PC-3 (cell line): ENCODE data around the gene WDR88. TPM values are rescaled to one million over a fixed set of nuclear protein-coding genes. Genes with fewer than 3 reads are reported as not detected.

Experiments used
- ATAC-seq: fragments of 200-7000 bp; cut with Tn5 transposase; 2 replicates; pipeline ENCODE4 v1.9.1; 2020; ENCODE audit warnings: mild to moderate bottlenecking, moderate library complexity
- BruUV-seq: library from RNA; stranded (reverse); fragments of 400-500 nt; replicated peaks from 2 replicates; lab custom pipeline; 2021; lab: Mats Ljungman, UMichigan
- CTCF ChIA-PET: fragments of 300-600 bp; sonication (Branson Sonifier 250); formaldehyde crosslinking; loops from one replicate; lab custom pipeline; 2022; ENCODE audit warnings: antibody characterized with exemption; lab: Charles Lee
- POLR2A ChIA-PET: fragments of 300-600 bp; sonication (Branson Sonifier 250); formaldehyde crosslinking; loops from one replicate; lab custom pipeline; 2022; ENCODE audit warnings: antibody characterized with exemption; ENCODE audit not compliant: unreplicated experiment; lab: Charles Lee
- DNase-seq: peaks from one replicate; pipeline ENCODE4 v3.0.0-alpha.2; 2015
- H2AFZ ChIP-seq: fragments of 300-600 bp; sonication (generic); 2 replicates; pipeline ENCODE4 v1.6.0; 2016; ENCODE audit warnings: antibody characterized with exemption, low read length
- H3F3A ChIP-seq: fragments of 300-600 bp; sonication (generic); one replicate; pipeline ENCODE4 v1.6.0; 2017; ENCODE audit warnings: antibody characterized with exemption, low read length, control low read depth, mild to moderate bottlenecking; ENCODE audit not compliant: unreplicated experiment
- H3K27ac ChIP-seq: fragments of 300-600 bp; sonication (generic); 2 replicates; pipeline ENCODE4 v1.5.1; 2016; ENCODE audit warnings: mild to moderate bottlenecking, low read length
- H3K27me3 ChIP-seq: fragments of 300-600 bp; sonication (generic); 2 replicates; pipeline ENCODE4 v1.6.1; 2016; ENCODE audit warnings: low read length, mixed read lengths
- H3K36me3 ChIP-seq: fragments of 300-600 bp; sonication (generic); 2 replicates; pipeline ENCODE4 v1.6.1; 2016; ENCODE audit warnings: low read depth, mixed run types, low read length, mixed read lengths
- H3K4me1 ChIP-seq: fragments of 300-600 bp; sonication (generic); 2 replicates; pipeline ENCODE4 v1.5.1; 2016; ENCODE audit warnings: low read length; ENCODE audit not compliant: insufficient read depth
- H3K4me2 ChIP-seq: fragments of 300-600 bp; sonication (generic); 2 replicates; pipeline ENCODE4 v1.6.0; 2016; ENCODE audit warnings: low read length
- H3K4me3 ChIP-seq: fragments of 300-600 bp; sonication (generic); 2 replicates; pipeline ENCODE4 v1.5.1; 2016; ENCODE audit warnings: mild to moderate bottlenecking, low read length, mixed read lengths
- H3K79me2 ChIP-seq: fragments of 300-600 bp; sonication (generic); 2 replicates; pipeline ENCODE4 v1.6.1; 2017; ENCODE audit warnings: low read length, mixed read lengths
- H3K9ac ChIP-seq: fragments of 300-600 bp; sonication (generic); 2 replicates; pipeline ENCODE4 v1.6.0; 2016; ENCODE audit warnings: mild to moderate bottlenecking, low read length
- H3K9me2 ChIP-seq: fragments of 300-600 bp; sonication (generic); replicated peaks from 2 replicates; pipeline ENCODE4 v1.6.1; 2016; ENCODE audit warnings: mixed run types, low read length, mixed read lengths
- H3K9me3 ChIP-seq: fragments of 300-600 bp; sonication (generic); 2 replicates; pipeline ENCODE4 v1.6.1; 2016; ENCODE audit warnings: low read length, mixed read lengths
- H4K20me1 ChIP-seq: fragments of 300-600 bp; sonication (generic); 2 replicates; pipeline ENCODE4 v1.6.1; 2016; ENCODE audit warnings: low read length, mixed read lengths
- EZH2 ChIP-seq: fragments of 300-600 bp; sonication (generic); IDR thresholded peaks from one replicate; pipeline ENCODE4 v1.6.1; 2017; ENCODE audit warnings: antibody characterized with exemption, mild to moderate bottlenecking, low read length; ENCODE audit not compliant: unreplicated experiment
- EZH2phosphoT487 ChIP-seq: fragments of 300-600 bp; sonication (generic); IDR thresholded peaks from 2 replicates; pipeline ENCODE4 v1.6.1; 2018; ENCODE audit warnings: mild to moderate bottlenecking, antibody characterized with exemption, low read length, borderline replicate concordance
- intact Hi-C: fragments of 100-400 bp; cut with micrococcal nuclease; formaldehyde crosslinking; loops from 2 replicates; pipeline ENCODE4 v1.9.0; 2023
- total RNA-seq: library from RNA; depleted of rRNA; stranded (reverse); fragments of >200 nt; gene quantifications from 2 replicates; pipeline ENCODE4 v1.2.3, GENCODE V29; 2014
- TF ChIP-seq, protein P1 (sequence below): fragments of 300-600 bp; sonication (generic); conservative IDR thresholded peaks from 2 replicates; pipeline ENCODE4 v1.5.1; 2017; ENCODE audit warnings: antibody characterized with exemption, low read depth, mild to moderate bottlenecking, low read length

Gene WDR88
- total RNA-seq, 1 experiment from 2014 or later: not detected

DNA sequence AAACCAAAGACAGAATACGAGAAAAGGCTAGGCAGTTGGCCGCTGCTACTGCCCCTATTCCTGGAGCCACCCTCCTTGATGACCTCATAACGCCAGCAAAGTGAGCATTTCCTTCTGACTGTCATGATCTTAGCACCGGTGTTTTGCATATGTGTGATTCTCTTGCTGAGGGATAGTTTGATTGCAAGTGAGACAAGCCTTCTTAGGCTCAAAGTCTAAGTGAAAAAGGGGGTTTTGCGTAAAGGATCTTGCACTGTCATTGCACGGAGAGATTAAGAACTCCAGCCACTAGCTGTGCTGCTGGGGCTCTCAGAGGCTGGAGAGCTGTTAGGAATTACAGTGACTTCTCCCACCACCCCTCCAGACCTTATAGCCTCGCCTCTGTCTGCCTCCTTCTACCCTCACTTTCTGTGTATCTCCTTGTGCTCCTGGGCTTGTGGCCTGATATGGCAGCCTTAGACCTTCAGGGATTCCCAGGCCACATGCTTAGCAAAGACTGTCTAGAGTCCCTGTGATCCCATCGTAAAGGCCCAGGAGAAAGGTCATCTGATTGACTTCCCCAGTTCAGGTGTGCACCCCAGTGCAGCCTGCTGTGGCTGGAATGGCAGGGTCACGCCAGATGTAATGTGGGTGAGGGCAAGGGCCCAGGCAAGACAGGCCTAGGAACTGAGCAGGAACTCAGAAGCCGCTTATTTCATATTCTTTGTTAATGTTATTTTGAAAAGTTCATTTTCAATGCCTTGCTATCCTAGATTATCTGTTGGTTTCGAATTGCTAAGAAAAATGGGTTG lies 38.3 kb upstream of the WDR88 start:
- peaks cover 15% of the 10 kb centered on the region for H3K4me1 ChIP-seq
- no peak for TF ChIP-seq EZH2
- TF ChIP-seq EZH2phosphoT487: no peak
- TF ChIP-seq, protein P1, sequence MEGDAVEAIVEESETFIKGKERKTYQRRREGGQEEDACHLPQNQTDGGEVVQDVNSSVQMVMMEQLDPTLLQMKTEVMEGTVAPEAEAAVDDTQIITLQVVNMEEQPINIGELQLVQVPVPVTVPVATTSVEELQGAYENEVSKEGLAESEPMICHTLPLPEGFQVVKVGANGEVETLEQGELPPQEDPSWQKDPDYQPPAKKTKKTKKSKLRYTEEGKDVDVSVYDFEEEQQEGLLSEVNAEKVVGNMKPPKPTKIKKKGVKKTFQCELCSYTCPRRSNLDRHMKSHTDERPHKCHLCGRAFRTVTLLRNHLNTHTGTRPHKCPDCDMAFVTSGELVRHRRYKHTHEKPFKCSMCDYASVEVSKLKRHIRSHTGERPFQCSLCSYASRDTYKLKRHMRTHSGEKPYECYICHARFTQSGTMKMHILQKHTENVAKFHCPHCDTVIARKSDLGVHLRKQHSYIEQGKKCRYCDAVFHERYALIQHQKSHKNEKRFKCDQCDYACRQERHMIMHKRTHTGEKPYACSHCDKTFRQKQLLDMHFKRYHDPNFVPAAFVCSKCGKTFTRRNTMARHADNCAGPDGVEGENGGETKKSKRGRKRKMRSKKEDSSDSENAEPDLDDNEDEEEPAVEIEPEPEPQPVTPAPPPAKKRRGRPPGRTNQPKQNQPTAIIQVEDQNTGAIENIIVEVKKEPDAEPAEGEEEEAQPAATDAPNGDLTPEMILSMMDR: no peak
- H2AFZ ChIP-seq: no peak overlapping the region
- H3K36me3 ChIP-seq: peaks cover 7% of the 10 kb centered on the region; the same call in 1 of the 2 replicates
- no peaks in the 10 kb centered on the region for H3K9me2 ChIP-seq
- H3K4me2 ChIP-seq: no peak overlapping the region
- no peak overlapping the region for H3K27ac ChIP-seq
- BruUV-seq: no TSS peak
- H3K4me3 ChIP-seq: no peak overlapping the region
- no peaks in the 10 kb centered on the region for H3K79me2 ChIP-seq
- H3F3A ChIP-seq: no peaks in the 10 kb centered on the region
- H3K9me3 ChIP-seq: no peaks in the 10 kb centered on the region
- ChIA-PET CTCF (no interaction called here), POLR2A (no interaction called here)
- intact Hi-C loops: no loop called here
- H3K27me3 ChIP-seq: no peaks in the 10 kb centered on the region
- H3K9ac ChIP-seq: no peak overlapping the region
- H4K20me1 ChIP-seq: no peaks in the 10 kb centered on the region
- DNase-seq (no peak), ATAC-seq (no peak)

DNA sequence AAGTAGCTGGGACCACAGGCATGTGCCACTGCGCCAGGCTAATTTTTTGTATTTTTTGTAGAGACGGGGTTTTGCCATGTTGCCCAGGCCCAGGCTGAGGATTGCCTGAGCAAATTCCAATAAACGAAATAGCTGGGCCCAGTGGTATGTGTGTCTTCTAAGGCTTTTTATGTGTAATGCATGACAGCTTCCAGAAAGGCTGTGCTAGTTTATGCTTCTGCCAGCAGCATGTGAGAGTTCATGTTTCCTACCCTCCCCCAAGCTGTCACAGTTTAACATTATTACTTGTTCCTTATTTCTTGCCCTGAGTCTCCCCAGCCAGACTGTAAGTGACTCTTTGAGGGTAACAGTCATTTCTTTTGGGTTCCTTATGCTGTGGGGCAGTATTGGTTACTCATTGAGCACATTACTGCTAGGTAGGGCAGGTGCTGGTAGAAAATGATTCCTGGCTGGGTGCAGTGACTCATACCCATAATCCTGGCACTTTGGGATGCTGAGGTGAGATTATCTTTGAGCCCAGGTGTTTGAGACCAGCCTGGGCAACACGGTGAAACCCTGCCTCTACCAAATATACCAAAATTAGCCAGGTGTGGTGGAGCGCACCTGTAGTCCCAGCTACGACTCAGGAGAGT lies 37.4 kb upstream of the WDR88 start:
- Histone ChIP-seq H3K4me2 (no peak overlapping the region), H4K20me1 (no peaks in the 10 kb centered on the region), H3K9ac (no peak overlapping the region), H3K4me3 (no peak overlapping the region), H3K9me2 (no peaks in the 10 kb centered on the region), H3F3A (no peaks in the 10 kb centered on the region), H3K27ac (no peak overlapping the region), H3K27me3 (no peaks in the 10 kb centered on the region), H3K79me2 (no peaks in the 10 kb centered on the region), H3K9me3 (no peaks in the 10 kb centered on the region), H3K36me3 (peaks cover 7% of the 10 kb centered on the region; the same call in 1 of the 2 replicates), H2AFZ (no peak overlapping the region), H3K4me1 (peaks cover 16% of the 10 kb centered on the region)
- intact Hi-C loops: no loop called here
- TF ChIP-seq EZH2phosphoT487 (no peak), EZH2 (no peak)
- TF ChIP-seq, protein P1: no peak
- ChIA-PET CTCF (no interaction called here), POLR2A (no interaction called here)
- no peak for ATAC-seq
- BruUV-seq: no TSS peak
- DNase-seq: peak; percentile 3

DNA sequence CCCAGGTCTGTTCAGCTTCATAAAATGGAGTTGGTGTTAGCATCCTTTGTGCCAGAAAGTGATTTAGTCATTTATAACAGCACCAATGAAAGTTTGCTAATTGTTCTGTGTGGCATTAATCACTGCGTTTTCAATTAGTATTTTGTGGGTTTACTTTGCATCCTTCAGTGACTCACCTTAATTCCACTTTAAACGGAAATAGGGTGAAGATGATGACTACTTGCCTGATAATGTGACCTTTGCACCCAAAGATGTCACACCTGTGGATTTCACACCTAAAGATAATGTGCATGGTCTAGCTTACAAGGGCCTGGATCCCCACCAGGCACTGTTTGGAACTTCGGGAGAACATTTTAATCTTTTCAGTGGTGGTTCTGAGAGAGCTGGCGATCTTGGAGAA lies 35.9 kb upstream of the WDR88 start:
- Histone ChIP-seq H3K79me2 (no peaks in the 10 kb centered on the region), H3K9ac (no peak overlapping the region), H4K20me1 (no peaks in the 10 kb centered on the region), H3K4me1 (peaks cover 21% of the 10 kb centered on the region), H3K9me3 (no peaks in the 10 kb centered on the region), H3K27ac (no peak overlapping the region), H3F3A (no peaks in the 10 kb centered on the region), H3K4me2 (no peak overlapping the region), H3K27me3 (no peaks in the 10 kb centered on the region), H2AFZ (no peak overlapping the region), H3K4me3 (no peak overlapping the region), H3K36me3 (peaks cover 7% of the 10 kb centered on the region; the same call in 1 of the 2 replicates), H3K9me2 (no peaks in the 10 kb centered on the region)
- BruUV-seq: no TSS peak
- TF ChIP-seq EZH2: no peak
- no peak for TF ChIP-seq EZH2phosphoT487
- TF ChIP-seq, protein P1: no peak
- CTCF ChIA-PET: no interaction called here
- POLR2A ChIA-PET: no interaction called here
- DNase-seq: no peak
- no peak for ATAC-seq
- intact Hi-C loops: no loop called here
